Smooth muscle cell of bladder (primary cell): ENCODE measurements around the gene GAGE2A. TPM values are rescaled to one million over a fixed set of nuclear protein-coding genes. Genes with fewer than 3 reads are reported as not detected.

Experiments
- total RNA-seq: library from RNA; depleted of rRNA; stranded (reverse); fragments of >200 nt; gene quantifications from 2 replicates; pipeline ENCODE4 v1.2.3, GENCODE V29; 2014

The GAGE2A gene, protein sequence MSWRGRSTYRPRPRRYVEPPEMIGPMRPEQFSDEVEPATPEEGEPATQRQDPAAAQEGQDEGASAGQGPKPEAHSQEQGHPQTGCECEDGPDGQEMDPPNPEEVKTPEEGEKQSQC
- total RNA-seq: not detected in 2 replicates

DNA sequence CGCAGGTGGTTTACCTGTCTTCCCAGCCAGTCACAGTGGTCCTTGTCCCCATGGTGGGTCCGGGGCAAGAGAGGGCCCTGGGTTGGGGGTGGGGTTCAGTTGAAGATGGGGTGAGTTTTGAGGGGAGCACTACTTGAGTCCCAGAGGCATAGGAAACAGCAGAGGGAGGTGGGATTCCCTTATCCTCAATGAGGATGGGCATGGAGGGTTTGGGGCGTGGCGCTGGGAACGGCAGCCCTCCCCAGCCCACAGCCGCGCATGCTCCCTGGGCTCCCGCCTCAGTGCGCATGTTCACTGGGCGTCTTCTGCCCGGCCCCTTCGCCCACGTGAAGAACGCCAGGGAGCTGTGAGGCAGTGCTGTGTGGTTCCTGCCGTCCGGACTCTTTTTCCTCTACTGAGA, at the start of gene GAGE2A:
TSS of gene GAGE2A (plus strand) at position 301 of the 400 bp plus-strand sequence. CDS start 1,155 bp downstream, outside the sequence.

DNA sequence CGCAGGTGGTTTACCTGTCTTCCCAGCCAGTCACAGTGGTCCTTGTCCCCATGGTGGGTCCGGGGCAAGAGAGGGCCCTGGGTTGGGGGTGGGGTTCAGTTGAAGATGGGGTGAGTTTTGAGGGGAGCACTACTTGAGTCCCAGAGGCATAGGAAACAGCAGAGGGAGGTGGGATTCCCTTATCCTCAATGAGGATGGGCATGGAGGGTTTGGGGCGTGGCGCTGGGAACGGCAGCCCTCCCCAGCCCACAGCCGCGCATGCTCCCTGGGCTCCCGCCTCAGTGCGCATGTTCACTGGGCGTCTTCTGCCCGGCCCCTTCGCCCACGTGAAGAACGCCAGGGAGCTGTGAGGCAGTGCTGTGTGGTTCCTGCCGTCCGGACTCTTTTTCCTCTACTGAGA, 47.9 kb upstream of the GAGE2A start, which contains the start of gene GAGE12D:
TSS of gene GAGE12D (plus strand) at position 301 of the 400 bp plus-strand sequence. CDS start 1,155 bp downstream, outside the sequence.

DNA sequence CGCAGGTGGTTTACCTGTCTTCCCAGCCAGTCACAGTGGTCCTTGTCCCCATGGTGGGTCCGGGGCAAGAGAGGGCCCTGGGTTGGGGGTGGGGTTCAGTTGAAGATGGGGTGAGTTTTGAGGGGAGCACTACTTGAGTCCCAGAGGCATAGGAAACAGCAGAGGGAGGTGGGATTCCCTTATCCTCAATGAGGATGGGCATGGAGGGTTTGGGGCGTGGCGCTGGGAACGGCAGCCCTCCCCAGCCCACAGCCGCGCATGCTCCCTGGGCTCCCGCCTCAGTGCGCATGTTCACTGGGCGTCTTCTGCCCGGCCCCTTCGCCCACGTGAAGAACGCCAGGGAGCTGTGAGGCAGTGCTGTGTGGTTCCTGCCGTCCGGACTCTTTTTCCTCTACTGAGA, 38.3 kb upstream of the GAGE2A start, which contains the start of gene GAGE12E:
TSS of gene GAGE12E (plus strand) at position 301 of the 400 bp plus-strand sequence. CDS start 1,155 bp downstream, outside the sequence.

DNA sequence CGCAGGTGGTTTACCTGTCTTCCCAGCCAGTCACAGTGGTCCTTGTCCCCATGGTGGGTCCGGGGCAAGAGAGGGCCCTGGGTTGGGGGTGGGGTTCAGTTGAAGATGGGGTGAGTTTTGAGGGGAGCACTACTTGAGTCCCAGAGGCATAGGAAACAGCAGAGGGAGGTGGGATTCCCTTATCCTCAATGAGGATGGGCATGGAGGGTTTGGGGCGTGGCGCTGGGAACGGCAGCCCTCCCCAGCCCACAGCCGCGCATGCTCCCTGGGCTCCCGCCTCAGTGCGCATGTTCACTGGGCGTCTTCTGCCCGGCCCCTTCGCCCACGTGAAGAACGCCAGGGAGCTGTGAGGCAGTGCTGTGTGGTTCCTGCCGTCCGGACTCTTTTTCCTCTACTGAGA, 28.8 kb upstream of the GAGE2A start, which contains the start of gene GAGE12F:
TSS of gene GAGE12F (plus strand) at position 301 of the 400 bp plus-strand sequence. CDS start 1,155 bp downstream, outside the sequence.

DNA sequence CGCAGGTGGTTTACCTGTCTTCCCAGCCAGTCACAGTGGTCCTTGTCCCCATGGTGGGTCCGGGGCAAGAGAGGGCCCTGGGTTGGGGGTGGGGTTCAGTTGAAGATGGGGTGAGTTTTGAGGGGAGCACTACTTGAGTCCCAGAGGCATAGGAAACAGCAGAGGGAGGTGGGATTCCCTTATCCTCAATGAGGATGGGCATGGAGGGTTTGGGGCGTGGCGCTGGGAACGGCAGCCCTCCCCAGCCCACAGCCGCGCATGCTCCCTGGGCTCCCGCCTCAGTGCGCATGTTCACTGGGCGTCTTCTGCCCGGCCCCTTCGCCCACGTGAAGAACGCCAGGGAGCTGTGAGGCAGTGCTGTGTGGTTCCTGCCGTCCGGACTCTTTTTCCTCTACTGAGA, 19.2 kb upstream of the GAGE2A start, which contains the start of gene GAGE12G:
TSS of gene GAGE12G (plus strand) at position 301 of the 400 bp plus-strand sequence. CDS start 1,155 bp downstream, outside the sequence.

DNA sequence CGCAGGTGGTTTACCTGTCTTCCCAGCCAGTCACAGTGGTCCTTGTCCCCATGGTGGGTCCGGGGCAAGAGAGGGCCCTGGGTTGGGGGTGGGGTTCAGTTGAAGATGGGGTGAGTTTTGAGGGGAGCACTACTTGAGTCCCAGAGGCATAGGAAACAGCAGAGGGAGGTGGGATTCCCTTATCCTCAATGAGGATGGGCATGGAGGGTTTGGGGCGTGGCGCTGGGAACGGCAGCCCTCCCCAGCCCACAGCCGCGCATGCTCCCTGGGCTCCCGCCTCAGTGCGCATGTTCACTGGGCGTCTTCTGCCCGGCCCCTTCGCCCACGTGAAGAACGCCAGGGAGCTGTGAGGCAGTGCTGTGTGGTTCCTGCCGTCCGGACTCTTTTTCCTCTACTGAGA, 9.6 kb upstream of the GAGE2A start, which contains the start of gene GAGE12H:
TSS of gene GAGE12H (plus strand) at position 301 of the 400 bp plus-strand sequence. CDS start 1,155 bp downstream, outside the sequence.

DNA sequence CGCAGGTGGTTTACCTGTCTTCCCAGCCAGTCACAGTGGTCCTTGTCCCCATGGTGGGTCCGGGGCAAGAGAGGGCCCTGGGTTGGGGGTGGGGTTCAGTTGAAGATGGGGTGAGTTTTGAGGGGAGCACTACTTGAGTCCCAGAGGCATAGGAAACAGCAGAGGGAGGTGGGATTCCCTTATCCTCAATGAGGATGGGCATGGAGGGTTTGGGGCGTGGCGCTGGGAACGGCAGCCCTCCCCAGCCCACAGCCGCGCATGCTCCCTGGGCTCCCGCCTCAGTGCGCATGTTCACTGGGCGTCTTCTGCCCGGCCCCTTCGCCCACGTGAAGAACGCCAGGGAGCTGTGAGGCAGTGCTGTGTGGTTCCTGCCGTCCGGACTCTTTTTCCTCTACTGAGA, 9.4 kb downstream of the GAGE2A start, which contains the start of gene GAGE1:
TSS of gene GAGE1 (plus strand) at position 301 of the 400 bp plus-strand sequence. CDS start 1,155 bp downstream, outside the sequence.

Other genes with a start within 250 kb of the GAGE2A start
- not detected in 2 replicates for gene GAGE12C, start 57.3 kb upstream of the GAGE2A start, total RNA-seq
- not detected in 2 replicates for gene GAGE12D, start 47.8 kb upstream of the GAGE2A start, total RNA-seq
- not detected in 2 replicates for gene GAGE12E, start 38.2 kb upstream of the GAGE2A start, total RNA-seq
- not detected in 2 replicates for gene GAGE12F, start 28.7 kb upstream of the GAGE2A start, total RNA-seq
- gene GAGE12G, start 19.1 kb upstream of the GAGE2A start, total RNA-seq: not detected in 2 replicates
- not detected in 2 replicates for gene GAGE12H, start 9.5 kb upstream of the GAGE2A start, total RNA-seq
- under 0.01 TPM in 1 of 2 replicates, not detected in the other for gene GAGE1, start 9.5 kb downstream of the GAGE2A start, total RNA-seq
- gene PAGE1, start 106.5 kb downstream of the GAGE2A start, total RNA-seq: not detected in 2 replicates
- gene PAGE4, start 239.8 kb downstream of the GAGE2A start, total RNA-seq: not detected in 2 replicates